Sigmoid colon (tissue), 7 donors: ENCODE results near the gene PGLYRP3. TPM values are rescaled to one million over a fixed set of nuclear protein-coding genes. Genes with fewer than 3 reads are reported as not detected.

ENCODE experiments used
- DNase-seq: peaks from one replicate; pipeline ENCODE4 v3.0.0-alpha.2; 2019
- H3K27ac ChIP-seq, 4 donors: fragments of 200-600 bp; sonication (generic); one replicate each; pipeline ENCODE4 v1.5.1; 2016 to 2019; ENCODE audit warnings: mild to moderate bottlenecking in 1 of 4
- H3K27me3 ChIP-seq, 3 donors: fragments of 200-600 bp; sonication (generic); one replicate each; pipeline ENCODE4 v1.5.1; 2019; ENCODE audit warnings: mild to moderate bottlenecking in 1 of 3
- H3K36me3 ChIP-seq, 4 donors: fragments of 200-600 bp; sonication (generic); one replicate each; pipeline ENCODE4 v1.5.1; 2016 to 2019
- H3K4me1 ChIP-seq, 4 donors: fragments of 200-600 bp; sonication (generic); one replicate each; pipeline ENCODE4 v1.5.1; 2017 to 2019
- H3K4me3 ChIP-seq, 4 donors: fragments of 200-600 bp; sonication (generic); one replicate each; pipeline ENCODE4 v1.5.1; 2017 to 2019; ENCODE audit warnings: mild to moderate bottlenecking in 2 of 4, moderate library complexity in 1 of 4
- H3K9me3 ChIP-seq, 4 donors: fragments of 200-600 bp in 3 of 4; sonication (generic) in 3 of 4; one replicate each; pipeline versions ENCODE4 v1.5.1 to v1.6.1; 2013 to 2019
- CTCF ChIP-seq, 4 experiments: fragments of 450-650 bp in 3 of 4; fragments of 200-600 bp in 1 of 4; IDR thresholded peaks; one replicate each; pipeline ENCODE4 v1.5.1; 2016 to 2019; ENCODE audit warnings: antibody characterized with exemption in 4 of 4, mild to moderate bottlenecking in 3 of 4, moderate library complexity in 2 of 4
- EP300 ChIP-seq, 4 donors: sonication (generic); formaldehyde crosslinking; IDR thresholded peaks; one replicate each; pipeline ENCODE4 v1.6.1; 2017; ENCODE audit warnings: antibody characterized with exemption in 4 of 4
- POLR2A ChIP-seq, 2 donors: fragments of 450-650 bp; IDR thresholded peaks; one replicate each; pipeline ENCODE4 v1.6.1; 2016; ENCODE audit warnings: antibody characterized with exemption in 2 of 2, mild to moderate bottlenecking in 2 of 2, moderate library complexity in 2 of 2
- POLR2AphosphoS5 ChIP-seq, 4 donors: sonication (generic); formaldehyde crosslinking; IDR thresholded peaks; one replicate each; pipeline ENCODE4 v1.6.1; 2017; ENCODE audit warnings: antibody characterized with exemption in 4 of 4
- WGBS, 2 donors: extraction: QIAGEN DNeasy Blood & Tissue Kit; methylation state at CpG; one replicate each; pipeline ENCODE4 v1.1.7; 2013; 5-methylcytosine and 5-hydroxymethylcytosine counted together
- intact Hi-C: fragments of 100-400 bp; cut with DNase I; formaldehyde crosslinking; loops from one replicate; pipeline ENCODE4 v1.15.1; 2023
- polyA plus RNA-seq, 3 donors: library from polyadenylated mRNA; stranded (reverse); fragments of 200-250 nt; gene quantifications; one replicate each; pipeline ENCODE4 v1.2.3, GENCODE V29; 2013
- total RNA-seq, 4 donors: library from RNA; depleted of rRNA; stranded (reverse); fragments of >200 nt; gene quantifications; one replicate each; pipeline ENCODE4 v1.1.0, GENCODE V29; 2016
- donor health status: healthy with polysubstance abuse.
- donor health status: Bipolar disorder and iron deficiency.
- donor health status: healthy.

The PGLYRP3 gene
- total and polyA plus RNA-seq, 7 donors, result 0.16 TPM; not detected in 6

- no peaks in the 10 kb centered on the region for H3K36me3 ChIP-seq
- no peak for DNase-seq
- 54 to 57% methylated on average over 6 of the region's 6 CpGs for WGBS, 2 donors
- peaks cover 0 to 21% (median 16%) of the 10 kb centered on the region in 4 donors for H3K4me1 ChIP-seq
- no peak for TF ChIP-seq POLR2AphosphoS5 (IDR thresholded peaks at IDR 0.05)
- TF ChIP-seq CTCF (IDR thresholded peaks at IDR 0.05), result no peak
- no peak for TF ChIP-seq POLR2A (IDR thresholded peaks at IDR 0.05)
- no peak for TF ChIP-seq EP300 (IDR thresholded peaks at IDR 0.05)
- H3K27ac ChIP-seq, result no peak overlapping the region
- intact Hi-C loops, result no loop called here
- H3K9me3 ChIP-seq, result no peaks in the 10 kb centered on the region
- peaks cover 20 to 69% (median 38%) of the 10 kb centered on the region in 3 donors for H3K27me3 ChIP-seq
- peak overlapping the region in 2 of 4 donors; percentile 51 to 54 for H3K4me3 ChIP-seq
These were observed 50.7 kb downstream of the PGLYRP3 start for GRCh38 chr1:153262070-153262366.

- WGBS, 2 donors, result 3 to 4% methylated on average over 80 of the region's 80 CpGs
- Histone ChIP-seq H3K27ac (no peak overlapping the region), H3K27me3 (peaks cover 20 to 64% (median 38%) of the 10 kb centered on the region in 3 donors), H3K4me1 (peaks cover 0 to 21% (median 16%) of the 10 kb centered on the region in 4 donors), H3K4me3 (peak overlapping the region; percentile 20 to 54 (median 45)), H3K9me3 (no peaks in the 10 kb centered on the region), H3K36me3 (no peaks in the 10 kb centered on the region)
- intact Hi-C loops, result no loop called here
- DNase-seq, result peak; percentile 69
- no peak for TF ChIP-seq POLR2AphosphoS5 (IDR thresholded peaks at IDR 0.05)
- TF ChIP-seq POLR2A (IDR thresholded peaks at IDR 0.05), result no peak
- TF ChIP-seq CTCF (IDR thresholded peaks at IDR 0.05), result no peak
- no peak for TF ChIP-seq EP300 (IDR thresholded peaks at IDR 0.05)
These were observed 51.3 kb downstream of the PGLYRP3 start for GRCh38 chr1:153261281-153262069.

- intact Hi-C loops, result no loop called here
- H3K9me3 ChIP-seq, result no peaks in the 10 kb centered on the region
- 10 to 18% methylated on average over 45 of the region's 45 CpGs for WGBS, 2 donors
- no peak for TF ChIP-seq POLR2A (IDR thresholded peaks at IDR 0.05)
- no peak for TF ChIP-seq POLR2AphosphoS5 (IDR thresholded peaks at IDR 0.05)
- TF ChIP-seq EP300 (IDR thresholded peaks at IDR 0.05), result no peak
- no peak for TF ChIP-seq CTCF (IDR thresholded peaks at IDR 0.05)
- H3K36me3 ChIP-seq, result no peaks in the 10 kb centered on the region
- no peak for DNase-seq
- peaks cover 0 to 21% (median 16%) of the 10 kb centered on the region in 4 donors for H3K4me1 ChIP-seq
- peaks cover 20 to 57% (median 38%) of the 10 kb centered on the region in 3 donors for H3K27me3 ChIP-seq
- peak overlapping the region; percentile 20 to 54 (median 45) for H3K4me3 ChIP-seq
- H3K27ac ChIP-seq, result no peak overlapping the region
These were observed 52.0 kb downstream of the PGLYRP3 start for GRCh38 chr1:153260585-153261280.

- Histone ChIP-seq H3K4me3 (no peak within 1 kb of the TSS), H3K36me3 (no peaks in the 10 kb centered on the region), H3K4me1 (peaks cover 0 to 21% (median 16%) of the 10 kb centered on the region in 4 donors), H3K27me3 (peaks cover 20 to 44% (median 37%) of the 10 kb centered on the region in 3 donors), H3K9me3 (no peaks in the 10 kb centered on the region), H3K27ac (no peak within 1 kb of the TSS)
- TF ChIP-seq CTCF (IDR thresholded peaks at IDR 0.05), result no peak
- TF ChIP-seq EP300 (IDR thresholded peaks at IDR 0.05), result no peak
- no peak for TF ChIP-seq POLR2A (IDR thresholded peaks at IDR 0.05)
- TF ChIP-seq POLR2AphosphoS5 (IDR thresholded peaks at IDR 0.05), result no peak
- 86 to 89% methylated on average over 3 of the region's 3 CpGs for WGBS, 2 donors
- no peak for DNase-seq
- intact Hi-C loops, result no loop called here
These were observed 53.4 kb downstream of the PGLYRP3 start, which contains the start of gene LORICRIN for GRCh38 chr1:153259387-153259786. LORICRIN (plus strand) TSS chr1:153259687; CDS start chr1:153260950, 1,263 bp downstream.
